NCI-H146 treated with DMSO at 0.1 percent for 48 hours (cell line): ENCODE data around the gene CCDC32.

Experiments
- DNase-seq: peaks from one replicate; lab custom pipeline; 2025; ENCODE audit not compliant: unreplicated experiment; lab: John Stamatoyannopoulos, UW

Gene CCDC32

DNA sequence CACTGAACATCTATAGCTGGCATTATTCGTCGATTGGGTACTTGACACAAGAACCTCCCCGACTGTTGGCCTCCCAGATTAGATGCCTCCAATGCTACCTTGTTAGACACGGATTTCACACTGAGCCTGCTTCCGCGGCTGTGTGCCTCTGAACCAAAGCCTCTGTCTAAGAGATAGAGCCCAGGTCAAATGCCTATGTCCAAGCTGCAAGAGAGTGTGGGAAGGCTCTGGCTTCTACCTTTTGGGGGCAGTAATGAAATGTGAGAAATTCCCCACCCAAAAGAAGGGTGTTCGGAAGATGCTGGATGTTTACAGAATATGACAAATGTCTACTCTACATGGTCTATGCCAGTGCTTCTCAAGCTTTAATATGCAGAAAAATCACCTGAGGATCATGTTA lies 2.3 kb upstream of the CCDC32 start:
- DNase-seq, result no peak

GRCh38 chr15:40565333-40566238 lies 744 bp upstream of the CCDC32 start:
- no peak for DNase-seq

GRCh38 chr15:40563426-40563825 lies 1.4 kb downstream of the CCDC32 start:
- no peak for DNase-seq

DNA sequence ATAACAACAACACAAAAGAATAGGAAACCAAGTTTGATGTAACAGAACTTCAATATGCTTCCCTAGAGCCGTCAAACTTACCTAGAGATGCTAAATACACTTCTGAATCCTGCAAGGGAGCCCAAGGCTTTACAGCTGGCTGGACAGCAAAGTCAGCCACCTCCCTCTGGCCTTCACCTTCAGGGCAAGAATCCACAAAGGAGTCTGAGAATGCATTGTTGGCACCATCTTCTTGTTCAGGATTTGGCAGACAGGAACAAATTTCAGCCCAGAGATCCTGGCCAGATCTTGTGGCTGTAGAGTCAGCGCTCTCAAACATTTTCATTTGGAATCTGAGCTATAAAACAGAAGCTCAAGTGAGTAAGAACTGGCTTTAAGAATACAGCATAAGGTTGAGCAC lies 2.2 kb downstream of the CCDC32 start:
- no peak for DNase-seq

DNA sequence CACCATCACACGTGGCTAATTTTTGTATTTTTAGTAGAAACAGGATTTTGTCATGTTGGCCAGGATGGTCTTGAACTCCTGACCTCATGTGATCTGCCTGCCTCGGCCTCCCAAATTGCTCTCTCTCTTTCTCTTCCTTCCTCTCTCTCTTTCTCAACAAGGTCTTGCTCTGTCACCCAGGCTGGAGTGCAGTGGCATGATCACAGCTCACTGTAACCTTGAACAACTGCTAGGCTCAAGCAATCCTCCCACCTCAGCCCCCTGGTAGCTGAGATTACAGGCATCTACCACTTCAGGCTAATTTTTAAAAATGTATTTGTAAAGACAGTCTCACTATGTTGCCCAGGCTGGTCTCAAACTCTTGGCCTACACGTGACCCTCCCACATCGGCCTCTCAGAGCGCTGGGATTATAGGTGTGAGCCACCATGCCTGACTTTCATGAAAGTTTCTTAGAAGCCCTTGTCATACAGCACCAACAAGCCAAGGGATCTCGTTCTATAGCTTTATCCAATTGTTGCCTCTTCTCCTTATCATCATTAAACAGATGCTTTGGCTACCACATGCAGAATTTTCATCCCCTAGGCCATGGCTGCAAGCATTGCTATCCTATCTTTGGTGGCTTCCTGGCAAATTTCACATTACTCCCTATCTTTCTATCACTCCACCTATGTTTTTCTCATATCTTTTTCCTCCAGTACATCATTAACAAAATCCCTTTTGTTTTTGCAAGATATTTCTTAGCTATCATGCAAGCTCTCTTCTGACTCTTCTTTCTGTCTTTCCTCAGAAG lies 5.7 kb downstream of the CCDC32 start:
- DNase-seq, result no peak

- DNase-seq, result no peak
These were observed 9.0 kb downstream of the CCDC32 start for GRCh38 chr15:40555876-40556275.

DNA sequence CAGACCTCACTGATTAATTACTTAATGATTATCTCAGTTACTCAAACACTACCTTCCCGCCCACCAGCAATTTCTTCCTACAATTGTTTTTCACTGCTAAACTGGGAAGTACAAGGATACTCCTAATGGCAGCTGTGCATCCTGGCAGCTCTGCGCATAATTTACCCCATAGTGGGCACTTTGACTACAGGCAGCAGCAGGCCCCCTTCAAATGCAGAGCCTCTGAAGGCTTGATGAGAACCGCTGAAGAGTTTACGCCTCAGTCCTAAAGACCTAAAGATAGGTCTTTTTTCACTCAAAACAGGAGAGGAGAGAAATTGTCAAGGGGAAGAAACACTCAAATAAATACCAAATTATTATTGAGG lies 10.7 kb downstream of the CCDC32 start:
- DNase-seq, result peak; percentile 59

- no peak for DNase-seq
These were observed 14.4 kb downstream of the CCDC32 start for GRCh38 chr15:40550341-40551037.

DNA sequence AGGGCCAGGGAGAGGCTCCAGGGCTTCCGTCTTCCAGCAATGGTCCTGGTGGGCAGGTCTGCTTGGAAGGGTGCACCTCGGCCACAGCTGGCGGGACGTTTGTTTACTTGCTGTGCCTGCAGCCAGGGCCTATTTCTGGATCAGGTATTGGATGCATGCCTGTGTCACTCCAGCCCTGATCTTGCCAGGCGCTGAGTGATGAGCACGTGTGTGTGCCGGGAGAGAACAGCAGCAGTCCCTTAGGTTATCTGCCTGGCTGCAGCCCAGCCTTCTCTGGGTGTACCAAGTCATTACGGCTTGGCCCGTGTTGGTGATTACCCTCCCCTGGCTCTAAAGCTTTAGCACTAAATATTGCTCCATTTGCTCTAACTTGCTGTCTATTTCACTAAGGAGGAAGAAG lies 14.9 kb downstream of the CCDC32 start:
- no peak for DNase-seq

- DNase-seq, result no peak
These were observed 16.2 kb downstream of the CCDC32 start for GRCh38 chr15:40548610-40549009.

- no peak for DNase-seq
These were observed 19.4 kb downstream of the CCDC32 start for GRCh38 chr15:40545457-40545856.

DNA sequence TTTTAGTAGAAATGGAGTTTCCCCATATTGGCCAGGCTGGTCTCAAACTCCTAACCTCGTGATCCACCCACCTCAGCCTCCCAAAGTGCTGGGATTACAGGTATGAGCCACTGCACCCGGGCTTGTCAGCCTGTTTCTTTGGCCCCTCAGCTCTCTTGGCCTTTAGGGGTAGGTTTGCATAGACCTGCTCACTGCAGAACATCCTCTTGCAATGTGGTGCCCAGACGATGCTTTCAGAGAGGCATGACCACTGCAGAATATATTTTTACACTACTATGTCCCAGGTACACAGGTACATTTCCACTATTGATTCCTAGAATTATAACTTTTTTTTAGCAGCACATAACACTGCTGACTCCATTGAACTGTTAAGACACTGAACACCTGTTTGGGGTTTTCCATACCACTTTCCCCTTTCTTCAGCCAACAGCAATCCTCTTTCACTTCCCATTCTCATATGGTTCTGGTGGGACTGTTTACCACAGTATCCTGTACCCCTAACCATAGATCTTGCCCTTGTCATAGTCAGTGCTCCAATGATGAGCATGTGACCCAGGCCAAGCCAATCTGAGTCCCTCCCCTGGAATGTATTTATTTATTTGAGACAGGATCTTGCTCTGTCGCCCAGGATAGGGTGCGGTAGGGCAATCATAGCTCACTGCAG lies 21.1 kb downstream of the CCDC32 start:
- DNase-seq, result no peak

- DNase-seq, result no peak
These were observed 21.8 kb downstream of the CCDC32 start for GRCh38 chr15:40543082-40543481.

DNA sequence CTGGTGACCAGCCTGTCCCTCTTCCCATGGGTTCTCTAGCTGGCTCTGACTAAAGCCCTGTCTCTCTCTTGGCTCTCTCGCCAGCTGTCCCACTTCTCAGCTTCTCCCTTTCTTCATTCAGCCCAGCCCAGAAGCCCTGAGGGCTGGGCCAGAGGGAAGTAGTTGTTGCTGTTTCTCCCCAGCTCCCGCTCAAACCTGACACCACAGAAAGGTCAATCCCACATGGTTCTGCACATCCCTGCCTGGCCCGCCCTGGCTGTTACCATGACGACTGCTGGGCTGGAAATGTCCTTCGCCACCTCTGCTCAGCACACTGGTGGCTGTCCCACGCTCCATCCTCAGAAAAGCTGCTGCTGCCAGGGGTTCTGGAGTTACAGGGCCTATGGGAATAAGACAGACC lies 25.9 kb downstream of the CCDC32 start:
- no peak for DNase-seq

DNA sequence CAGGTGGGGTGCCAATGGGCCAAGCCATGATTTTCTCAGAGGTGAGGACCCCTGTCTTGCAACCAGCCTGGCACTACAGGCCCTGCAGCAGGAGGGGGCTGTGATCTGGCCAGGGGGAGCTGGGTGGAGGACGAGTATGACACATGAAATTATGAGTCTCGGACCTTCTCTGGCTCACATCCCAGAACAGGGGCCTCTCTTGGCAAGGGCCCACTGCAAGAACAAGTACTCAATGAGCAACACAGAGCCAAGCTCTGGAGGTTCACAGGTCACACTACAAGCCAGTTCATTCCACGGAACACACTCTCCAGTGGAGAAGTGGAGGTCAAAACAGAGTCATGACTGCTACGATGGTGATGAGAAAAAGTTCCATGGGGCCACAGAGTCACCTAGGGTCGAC lies 28.3 kb downstream of the CCDC32 start:
- DNase-seq, result no peak

GRCh38 chr15:40534371-40534770 lies 30.5 kb downstream of the CCDC32 start:
- no peak for DNase-seq

GRCh38 chr15:40533763-40534364 lies 31.0 kb downstream of the CCDC32 start:
- no peak for DNase-seq

DNA sequence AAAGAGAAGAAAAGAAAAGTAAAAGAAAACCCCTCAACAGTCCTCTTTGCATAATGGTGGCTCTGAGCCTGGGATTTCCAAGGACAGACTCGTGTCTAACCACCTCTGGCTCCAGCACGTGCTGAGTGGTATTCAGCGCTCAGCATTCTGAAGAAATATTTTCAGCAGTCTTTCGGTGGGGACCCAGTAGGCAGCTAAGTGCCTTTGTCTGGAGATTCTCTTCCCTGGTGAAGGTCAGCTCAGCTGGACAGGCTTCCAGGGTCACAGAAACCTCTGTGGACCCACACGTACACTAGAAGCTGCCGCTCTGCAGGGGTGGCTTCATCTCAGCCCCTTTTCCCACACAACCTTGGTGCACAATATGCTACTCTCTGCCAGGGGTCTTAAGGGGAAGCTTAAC lies 36.0 kb downstream of the CCDC32 start:
- DNase-seq, result no peak

DNA sequence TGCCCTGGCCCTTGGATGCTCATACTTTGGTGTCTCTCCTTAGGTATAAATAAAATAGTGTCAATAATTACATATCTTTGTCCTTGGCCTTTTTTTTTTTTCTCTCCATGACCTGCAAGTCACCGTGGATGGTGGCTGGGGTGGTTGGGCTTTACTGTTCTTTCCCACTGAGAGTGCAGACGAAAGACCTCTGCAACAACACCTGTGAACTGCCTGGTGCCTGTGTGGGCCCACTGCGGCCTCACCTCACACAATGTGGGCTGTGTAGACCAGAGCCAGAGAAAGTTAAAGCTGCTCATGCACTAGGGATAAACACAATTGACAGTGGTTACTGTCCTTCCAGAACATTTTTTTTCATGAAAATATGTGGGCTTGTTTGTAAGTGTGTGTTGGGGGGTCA lies 39.0 kb downstream of the CCDC32 start:
- DNase-seq, result no peak

DNA sequence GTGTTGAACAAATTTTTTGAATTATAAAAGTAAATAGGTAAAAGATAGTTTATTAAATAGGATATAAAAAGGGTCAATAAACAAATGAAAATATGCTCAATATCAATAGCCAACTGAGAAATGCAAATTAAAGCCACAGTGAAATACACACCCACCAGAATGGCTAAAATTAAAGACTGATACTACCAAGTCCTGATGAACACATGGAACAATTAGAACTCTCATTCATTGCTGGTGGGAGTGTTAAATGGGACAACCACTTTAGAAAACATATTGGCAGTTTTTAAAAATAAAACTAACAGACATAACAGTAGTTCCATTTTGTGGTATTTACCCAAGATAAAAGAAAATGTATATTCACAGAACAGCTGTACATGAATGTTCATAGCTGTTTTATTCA lies 41.2 kb downstream of the CCDC32 start:
- no peak for DNase-seq

DNA sequence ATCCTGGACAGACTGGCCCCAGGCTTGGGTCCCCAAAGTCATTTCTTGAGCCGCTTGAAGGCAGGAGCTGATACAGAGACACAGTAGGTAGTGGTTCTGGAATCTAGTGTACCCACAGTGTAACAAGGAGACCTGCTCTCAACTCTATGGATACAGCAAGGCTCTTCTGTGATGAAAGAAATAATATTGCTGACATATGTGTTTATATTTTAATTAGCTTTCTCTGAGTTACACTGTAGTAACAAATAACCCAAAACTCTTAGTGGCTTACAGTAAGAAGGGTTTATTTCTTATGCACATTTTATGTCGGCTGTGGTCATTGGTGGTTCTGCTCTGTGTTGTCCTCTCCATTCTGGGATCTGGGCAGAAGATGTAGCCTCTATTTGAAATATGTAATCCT lies 48.5 kb downstream of the CCDC32 start:
- no peak for DNase-seq
